PC-3 (cell line): Measurements from ENCODE around the gene QDPR. TPM values are rescaled to one million over a fixed set of nuclear protein-coding genes. Genes with fewer than 3 reads are reported as not detected.
A peak's percentile ranks its signal among the peaks of the same experiment; 100 is the strongest.

ENCODE experiments used
- ATAC-seq: fragments of 200-7000 bp; cut with Tn5 transposase; 2 replicates; pipeline ENCODE4 v1.9.1; 2020; ENCODE audit warnings: mild to moderate bottlenecking, moderate library complexity
- BruUV-seq: library from RNA; stranded (reverse); fragments of 400-500 nt; replicated peaks from 2 replicates; lab custom pipeline; 2021; lab: Mats Ljungman, UMichigan
- CTCF ChIA-PET: fragments of 300-600 bp; sonication (Branson Sonifier 250); formaldehyde crosslinking; loops from one replicate; lab custom pipeline; 2022; ENCODE audit warnings: antibody characterized with exemption; lab: Charles Lee
- POLR2A ChIA-PET: fragments of 300-600 bp; sonication (Branson Sonifier 250); formaldehyde crosslinking; loops from one replicate; lab custom pipeline; 2022; ENCODE audit warnings: antibody characterized with exemption; ENCODE audit not compliant: unreplicated experiment; lab: Charles Lee
- DNase-seq: peaks from one replicate; pipeline ENCODE4 v3.0.0-alpha.2; 2015
- H2AFZ ChIP-seq: fragments of 300-600 bp; sonication (generic); 2 replicates; pipeline ENCODE4 v1.6.0; 2016; ENCODE audit warnings: antibody characterized with exemption, low read length
- H3F3A ChIP-seq: fragments of 300-600 bp; sonication (generic); one replicate; pipeline ENCODE4 v1.6.0; 2017; ENCODE audit warnings: antibody characterized with exemption, low read length, control low read depth, mild to moderate bottlenecking; ENCODE audit not compliant: unreplicated experiment
- H3K27ac ChIP-seq: fragments of 300-600 bp; sonication (generic); 2 replicates; pipeline ENCODE4 v1.5.1; 2016; ENCODE audit warnings: mild to moderate bottlenecking, low read length
- H3K27me3 ChIP-seq: fragments of 300-600 bp; sonication (generic); 2 replicates; pipeline ENCODE4 v1.6.1; 2016; ENCODE audit warnings: low read length, mixed read lengths
- H3K36me3 ChIP-seq: fragments of 300-600 bp; sonication (generic); 2 replicates; pipeline ENCODE4 v1.6.1; 2016; ENCODE audit warnings: low read depth, mixed run types, low read length, mixed read lengths
- H3K4me1 ChIP-seq: fragments of 300-600 bp; sonication (generic); 2 replicates; pipeline ENCODE4 v1.5.1; 2016; ENCODE audit warnings: low read length; ENCODE audit not compliant: insufficient read depth
- H3K4me2 ChIP-seq: fragments of 300-600 bp; sonication (generic); 2 replicates; pipeline ENCODE4 v1.6.0; 2016; ENCODE audit warnings: low read length
- H3K4me3 ChIP-seq: fragments of 300-600 bp; sonication (generic); 2 replicates; pipeline ENCODE4 v1.5.1; 2016; ENCODE audit warnings: mild to moderate bottlenecking, low read length, mixed read lengths
- H3K79me2 ChIP-seq: fragments of 300-600 bp; sonication (generic); 2 replicates; pipeline ENCODE4 v1.6.1; 2017; ENCODE audit warnings: low read length, mixed read lengths
- H3K9ac ChIP-seq: fragments of 300-600 bp; sonication (generic); 2 replicates; pipeline ENCODE4 v1.6.0; 2016; ENCODE audit warnings: mild to moderate bottlenecking, low read length
- H3K9me2 ChIP-seq: fragments of 300-600 bp; sonication (generic); replicated peaks from 2 replicates; pipeline ENCODE4 v1.6.1; 2016; ENCODE audit warnings: mixed run types, low read length, mixed read lengths
- H3K9me3 ChIP-seq: fragments of 300-600 bp; sonication (generic); 2 replicates; pipeline ENCODE4 v1.6.1; 2016; ENCODE audit warnings: low read length, mixed read lengths
- H4K20me1 ChIP-seq: fragments of 300-600 bp; sonication (generic); 2 replicates; pipeline ENCODE4 v1.6.1; 2016; ENCODE audit warnings: low read length, mixed read lengths
- EZH2 ChIP-seq: fragments of 300-600 bp; sonication (generic); IDR thresholded peaks from one replicate; pipeline ENCODE4 v1.6.1; 2017; ENCODE audit warnings: antibody characterized with exemption, mild to moderate bottlenecking, low read length; ENCODE audit not compliant: unreplicated experiment
- EZH2phosphoT487 ChIP-seq: fragments of 300-600 bp; sonication (generic); IDR thresholded peaks from 2 replicates; pipeline ENCODE4 v1.6.1; 2018; ENCODE audit warnings: mild to moderate bottlenecking, antibody characterized with exemption, low read length, borderline replicate concordance
- intact Hi-C: fragments of 100-400 bp; cut with micrococcal nuclease; formaldehyde crosslinking; loops from 2 replicates; pipeline ENCODE4 v1.9.0; 2023
- total RNA-seq: library from RNA; depleted of rRNA; stranded (reverse); fragments of >200 nt; gene quantifications from 2 replicates; pipeline ENCODE4 v1.2.3, GENCODE V29; 2014
- TF ChIP-seq, protein P1 (sequence below): fragments of 300-600 bp; sonication (generic); conservative IDR thresholded peaks from 2 replicates; pipeline ENCODE4 v1.5.1; 2017; ENCODE audit warnings: antibody characterized with exemption, low read depth, mild to moderate bottlenecking, low read length

QDPR gene
- total RNA-seq, 1 experiment from 2014 or later, result 10.0 TPM

DNA sequence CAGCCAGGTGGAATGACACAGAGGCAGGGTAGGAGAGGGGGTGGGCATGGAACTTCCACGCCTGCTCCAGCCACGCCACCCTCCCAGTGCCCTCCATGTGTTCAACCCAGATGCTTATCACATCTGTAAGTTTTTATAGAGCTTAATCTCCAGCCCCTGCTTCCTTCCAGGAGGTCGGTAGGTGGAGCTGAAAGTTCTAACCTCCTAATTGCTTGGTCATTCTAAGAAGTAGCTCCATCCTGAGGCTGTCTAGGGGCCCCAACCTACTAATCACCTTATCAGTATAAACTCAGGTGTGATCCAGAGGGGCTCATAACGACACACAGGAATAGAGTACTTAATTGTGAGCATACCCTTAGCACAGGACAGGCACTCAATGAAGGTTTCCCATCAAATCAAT, 18.3 kb downstream of the QDPR start:
- Histone ChIP-seq H3K27ac (peak overlapping the region; percentile 41; the same call in 1 of the 2 replicates), H3K4me1 (peaks cover 13% of the 10 kb centered on the region; the same call in 1 of the 2 replicates), H3K9ac (no peak overlapping the region), H3K79me2 (no peaks in the 10 kb centered on the region), H3F3A (no peaks in the 10 kb centered on the region), H3K36me3 (no peaks in the 10 kb centered on the region; the same call in 1 of the 2 replicates), H3K9me3 (no peaks in the 10 kb centered on the region), H3K9me2 (no peaks in the 10 kb centered on the region), H3K4me3 (no peak overlapping the region), H2AFZ (no peak overlapping the region), H3K27me3 (no peaks in the 10 kb centered on the region), H3K4me2 (no peak overlapping the region), H4K20me1 (no peaks in the 10 kb centered on the region)
- CTCF ChIA-PET, result no interaction called here
- BruUV-seq, result no TSS peak
- POLR2A ChIA-PET, result no interaction called here
- intact Hi-C loops, result no loop called here
- ATAC-seq (no peak), DNase-seq (no peak)
- TF ChIP-seq EZH2phosphoT487, result no peak
- TF ChIP-seq, protein P1, sequence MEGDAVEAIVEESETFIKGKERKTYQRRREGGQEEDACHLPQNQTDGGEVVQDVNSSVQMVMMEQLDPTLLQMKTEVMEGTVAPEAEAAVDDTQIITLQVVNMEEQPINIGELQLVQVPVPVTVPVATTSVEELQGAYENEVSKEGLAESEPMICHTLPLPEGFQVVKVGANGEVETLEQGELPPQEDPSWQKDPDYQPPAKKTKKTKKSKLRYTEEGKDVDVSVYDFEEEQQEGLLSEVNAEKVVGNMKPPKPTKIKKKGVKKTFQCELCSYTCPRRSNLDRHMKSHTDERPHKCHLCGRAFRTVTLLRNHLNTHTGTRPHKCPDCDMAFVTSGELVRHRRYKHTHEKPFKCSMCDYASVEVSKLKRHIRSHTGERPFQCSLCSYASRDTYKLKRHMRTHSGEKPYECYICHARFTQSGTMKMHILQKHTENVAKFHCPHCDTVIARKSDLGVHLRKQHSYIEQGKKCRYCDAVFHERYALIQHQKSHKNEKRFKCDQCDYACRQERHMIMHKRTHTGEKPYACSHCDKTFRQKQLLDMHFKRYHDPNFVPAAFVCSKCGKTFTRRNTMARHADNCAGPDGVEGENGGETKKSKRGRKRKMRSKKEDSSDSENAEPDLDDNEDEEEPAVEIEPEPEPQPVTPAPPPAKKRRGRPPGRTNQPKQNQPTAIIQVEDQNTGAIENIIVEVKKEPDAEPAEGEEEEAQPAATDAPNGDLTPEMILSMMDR, result no peak
- TF ChIP-seq EZH2, result no peak

GRCh38 chr4:17492876-17493275, 19.0 kb downstream of the QDPR start:
- H2AFZ ChIP-seq, result no peak overlapping the region
- peaks cover 13% of the 10 kb centered on the region; the same call in 1 of the 2 replicates for H3K4me1 ChIP-seq
- no peak for ATAC-seq
- H3K9me2 ChIP-seq, result no peaks in the 10 kb centered on the region
- H3K36me3 ChIP-seq, result no peaks in the 10 kb centered on the region; the same call in 1 of the 2 replicates
- no peak overlapping the region for H3K9ac ChIP-seq
- ChIA-PET POLR2A (no interaction called here), CTCF (no interaction called here)
- H3K27ac ChIP-seq, result no peak overlapping the region
- no peaks in the 10 kb centered on the region for H4K20me1 ChIP-seq
- BruUV-seq, result no TSS peak
- no peaks in the 10 kb centered on the region for H3K9me3 ChIP-seq
- H3K27me3 ChIP-seq, result no peaks in the 10 kb centered on the region
- H3K4me3 ChIP-seq, result no peak overlapping the region
- intact Hi-C loops, result no loop called here
- H3K79me2 ChIP-seq, result no peaks in the 10 kb centered on the region
- TF ChIP-seq EZH2 (no peak), EZH2phosphoT487 (no peak)
- TF ChIP-seq, protein P1, result no peak
- DNase-seq, result no peak
- H3K4me2 ChIP-seq, result no peak overlapping the region
- H3F3A ChIP-seq, result no peaks in the 10 kb centered on the region

GRCh38 chr4:17492058-17492741, 19.7 kb downstream of the QDPR start:
- no peak overlapping the region for H3K4me3 ChIP-seq
- no peak overlapping the region for H3K9ac ChIP-seq
- intact Hi-C loops, result no loop called here
- DNase-seq, result no peak
- no peak overlapping the region for H2AFZ ChIP-seq
- TF ChIP-seq EZH2 (no peak), EZH2phosphoT487 (no peak)
- TF ChIP-seq, protein P1, result no peak
- no TSS peak for BruUV-seq
- no peaks in the 10 kb centered on the region for H4K20me1 ChIP-seq
- H3K36me3 ChIP-seq, result no peaks in the 10 kb centered on the region; the same call in 1 of the 2 replicates
- H3K79me2 ChIP-seq, result no peaks in the 10 kb centered on the region
- peaks cover 13% of the 10 kb centered on the region; the same call in 1 of the 2 replicates for H3K4me1 ChIP-seq
- H3K27me3 ChIP-seq, result no peaks in the 10 kb centered on the region
- no peaks in the 10 kb centered on the region for H3K9me3 ChIP-seq
- H3K27ac ChIP-seq, result no peak overlapping the region
- no peaks in the 10 kb centered on the region for H3F3A ChIP-seq
- POLR2A ChIA-PET, result no interaction called here
- no peak overlapping the region for H3K4me2 ChIP-seq
- H3K9me2 ChIP-seq, result no peaks in the 10 kb centered on the region
- CTCF ChIA-PET, result no interaction called here
- ATAC-seq, result no peak
